Esophagus (tissue), 2 donors: ENCODE data around the gene RIPOR3. TPM values are rescaled to one million over a fixed set of nuclear protein-coding genes. Genes with fewer than 3 reads are reported as not detected.
"Not testable (repeated sequence)": the region's sequence is repeated elsewhere in the genome, so short reads cannot be mapped to it uniquely, and the experiment has no call there.

ENCODE experiments used
- H3K27ac ChIP-seq, 2 donors: one replicate each; pipeline ENCODE4 v1.5.1; 2013; ENCODE audit warnings: low read depth in 2 of 2, mild to moderate bottlenecking in 2 of 2, inconsistent platforms in 1 of 2, low read length in 1 of 2, moderate library complexity in 1 of 2
- H3K27me3 ChIP-seq, 2 donors: one replicate each; pipeline ENCODE4 v1.6.1; 2013; ENCODE audit warnings: low read length in 2 of 2, control low read depth in 1 of 2, mild to moderate bottlenecking in 1 of 2; ENCODE audit not compliant: insufficient read depth in 2 of 2, control insufficient read depth in 1 of 2
- H3K36me3 ChIP-seq, 2 donors: one replicate each; pipeline ENCODE4 v1.6.1; 2013; ENCODE audit warnings: low read length in 1 of 2; ENCODE audit not compliant: control insufficient read depth in 2 of 2, insufficient read depth in 2 of 2
- H3K4me1 ChIP-seq, 2 donors: one replicate each; pipeline ENCODE4 v1.6.1; 2013; ENCODE audit warnings: low read length in 1 of 2; ENCODE audit not compliant: control insufficient read depth in 2 of 2, insufficient read depth in 2 of 2
- H3K4me3 ChIP-seq, 2 donors: one replicate each; pipeline ENCODE4 v1.5.1; 2013; ENCODE audit warnings: low read length in 2 of 2, mild to moderate bottlenecking in 2 of 2, low read depth in 1 of 2, moderate library complexity in 1 of 2
- H3K9me3 ChIP-seq, 2 donors: one replicate each; pipeline ENCODE4 v1.6.1; 2013; ENCODE audit warnings: mild to moderate bottlenecking in 2 of 2, low read depth in 1 of 2, low read length in 1 of 2, moderate library complexity in 1 of 2; ENCODE audit not compliant: control insufficient read depth in 2 of 2, insufficient read depth in 1 of 2
- WGBS, 2 donors: extraction: QIAGEN DNeasy Blood & Tissue Kit; methylation state at CpG; one replicate each; pipeline ENCODE4 v1.1.7; 2013; 5-methylcytosine and 5-hydroxymethylcytosine counted together
- polyA plus RNA-seq, 2 donors: library from polyadenylated mRNA; stranded (reverse); fragments of 200-250 nt; gene quantifications; one replicate each; pipeline ENCODE4 v1.2.3, GENCODE V29; 2013
- donor health status: healthy with polysubstance abuse.
- donor health status: Bipolar disorder and iron deficiency.

The RIPOR3 gene
- polyA plus RNA-seq, 2 donors: 2.6 to 5.2 TPM

- H3K4me1 ChIP-seq: no peaks in the 10 kb centered on the region
- no peaks in the 10 kb centered on the region for H3K9me3 ChIP-seq
- H3K36me3 ChIP-seq: no peaks in the 10 kb centered on the region
- WGBS, 2 donors: 50 to 67% methylated on average over 1 of the region's 1 CpG
- no peaks in the 10 kb centered on the region for H3K27me3 ChIP-seq
- H3K4me3 ChIP-seq: no peak overlapping the region
- no peak overlapping the region for H3K27ac ChIP-seq
Observed at GRCh38 chr20:50716518-50716917, 25.2 kb upstream of the RIPOR3 start.

DNA sequence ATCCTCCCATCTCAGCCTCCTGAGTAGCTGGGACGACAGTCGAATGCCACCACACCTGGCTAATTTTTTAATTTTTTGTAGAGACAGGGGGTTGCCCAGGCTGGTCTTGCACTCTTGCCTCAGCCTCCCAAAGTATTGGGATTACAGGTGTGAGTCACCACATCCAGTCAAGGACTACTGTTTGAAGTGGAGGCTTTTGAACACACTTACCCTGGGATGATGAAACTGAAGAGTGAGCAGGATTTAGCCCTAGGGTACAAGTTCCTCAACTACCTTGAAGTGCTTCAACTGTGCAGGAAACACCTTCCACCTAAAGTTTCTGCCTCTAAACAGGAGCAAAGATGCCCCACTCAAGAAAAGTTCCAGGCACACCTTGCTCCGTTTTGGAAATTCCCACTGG is 24.4 kb upstream of the RIPOR3 start:
- no peaks in the 10 kb centered on the region for H3K36me3 ChIP-seq
- H3K27ac ChIP-seq: no peak overlapping the region
- H3K9me3 ChIP-seq: no peaks in the 10 kb centered on the region
- WGBS, 2 donors: 58 to 74% methylated on average over 3 of the region's 3 CpGs
- H3K27me3 ChIP-seq: no peaks in the 10 kb centered on the region
- no peak overlapping the region for H3K4me3 ChIP-seq
- no peaks in the 10 kb centered on the region for H3K4me1 ChIP-seq

DNA sequence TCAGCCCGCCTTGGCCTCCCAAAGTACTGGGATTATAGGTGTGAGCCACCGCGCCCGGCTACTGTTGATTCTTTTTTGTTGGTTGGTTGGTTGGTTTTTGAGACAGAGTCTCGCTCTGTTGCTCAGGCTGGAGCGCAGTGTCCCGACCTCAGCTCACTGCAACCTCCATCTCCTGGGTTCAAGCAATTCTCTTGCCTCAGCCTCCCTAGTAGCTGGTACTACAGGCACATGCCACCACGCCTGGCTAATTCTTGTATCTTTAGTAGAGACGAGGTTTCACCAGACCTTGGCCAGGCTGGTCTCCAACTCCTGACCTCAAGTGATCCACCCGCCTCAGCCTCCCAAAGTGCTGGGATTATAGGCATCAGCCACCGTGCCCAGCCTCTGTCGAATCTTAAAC is 23.1 kb upstream of the RIPOR3 start:
- not testable (repeated sequence) for H3K36me3 ChIP-seq, H3K4me3 ChIP-seq, H3K4me1 ChIP-seq, H3K9me3 ChIP-seq, H3K27me3 ChIP-seq, H3K27ac ChIP-seq
- 93% methylated on average over 12 of the region's 12 CpGs for WGBS, 2 donors

- 59 to 63% methylated on average over 7 of the region's 7 CpGs for WGBS, 2 donors
- H3K4me3 ChIP-seq: no peak overlapping the region
Observed at GRCh38 chr20:50713657-50714101, 22.3 kb upstream of the RIPOR3 start.

GRCh38 chr20:50712771-50713656 is 21.7 kb upstream of the RIPOR3 start:
- no peaks in the 10 kb centered on the region for H3K4me1 ChIP-seq
- H3K4me3 ChIP-seq: no peak overlapping the region
- H3K27ac ChIP-seq: no peak overlapping the region
- 91 to 94% methylated on average over 7 of the region's 7 CpGs for WGBS, 2 donors
- H3K36me3 ChIP-seq: no peaks in the 10 kb centered on the region
- H3K27me3 ChIP-seq: no peaks in the 10 kb centered on the region
- H3K9me3 ChIP-seq: no peaks in the 10 kb centered on the region

More at GRCh38 chr20:50713657-50714101, 22.3 kb upstream of the RIPOR3 start:
- Histone ChIP-seq H3K4me1 (no peaks in the 10 kb centered on the region), H3K27me3 (no peaks in the 10 kb centered on the region), H3K9me3 (no peaks in the 10 kb centered on the region), H3K36me3 (no peaks in the 10 kb centered on the region), H3K27ac (no peak overlapping the region)

DNA sequence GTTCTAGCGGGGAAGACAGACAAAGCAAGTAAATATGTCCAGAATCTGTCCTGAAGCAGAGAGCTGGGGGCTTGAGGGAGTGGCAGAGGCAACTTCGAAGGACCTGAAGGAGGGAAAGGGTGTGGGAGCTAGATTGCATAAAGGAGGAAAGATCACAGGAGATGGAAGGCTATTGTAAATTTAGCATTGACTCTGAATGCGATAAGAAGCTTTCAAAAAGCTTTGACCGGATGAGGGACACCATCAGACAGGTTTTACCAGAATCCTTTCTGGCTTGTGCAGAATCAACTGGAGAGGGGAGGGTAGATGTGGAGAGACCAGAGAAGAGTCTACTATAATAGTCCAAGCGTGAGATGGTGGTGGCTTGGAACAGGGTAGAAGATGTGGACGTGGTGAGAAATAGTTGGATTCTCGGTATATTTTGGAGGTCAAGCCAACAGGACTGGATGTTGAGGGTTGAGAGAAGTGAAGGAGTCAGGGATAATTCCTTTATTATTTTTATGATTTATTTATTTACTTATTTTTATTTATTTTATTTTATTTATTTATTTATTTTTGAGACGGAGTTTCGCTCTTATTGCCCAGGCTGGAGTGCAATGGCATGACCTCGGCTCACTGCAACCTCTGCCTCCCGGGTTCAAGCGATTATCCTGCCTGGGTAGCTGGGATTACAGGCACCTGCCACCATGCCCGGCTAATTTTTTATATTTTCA is 19.9 kb upstream of the RIPOR3 start:
- Histone ChIP-seq H3K36me3 (no peaks in the 10 kb centered on the region), H3K9me3 (no peaks in the 10 kb centered on the region), H3K27me3 (no peaks in the 10 kb centered on the region), H3K4me3 (no peak overlapping the region), H3K4me1 (no peaks in the 10 kb centered on the region), H3K27ac (no peak overlapping the region)
- WGBS, 2 donors: 83 to 89% methylated on average over 13 of the region's 13 CpGs

GRCh38 chr20:50710492-50711063 is 19.2 kb upstream of the RIPOR3 start:
- 62 to 72% methylated on average over 9 of the region's 9 CpGs for WGBS, 2 donors
- Histone ChIP-seq H3K4me3 (no peak overlapping the region), H3K27ac (no peak overlapping the region), H3K4me1 (no peaks in the 10 kb centered on the region), H3K36me3 (no peaks in the 10 kb centered on the region), H3K27me3 (no peaks in the 10 kb centered on the region), H3K9me3 (no peaks in the 10 kb centered on the region)

DNA sequence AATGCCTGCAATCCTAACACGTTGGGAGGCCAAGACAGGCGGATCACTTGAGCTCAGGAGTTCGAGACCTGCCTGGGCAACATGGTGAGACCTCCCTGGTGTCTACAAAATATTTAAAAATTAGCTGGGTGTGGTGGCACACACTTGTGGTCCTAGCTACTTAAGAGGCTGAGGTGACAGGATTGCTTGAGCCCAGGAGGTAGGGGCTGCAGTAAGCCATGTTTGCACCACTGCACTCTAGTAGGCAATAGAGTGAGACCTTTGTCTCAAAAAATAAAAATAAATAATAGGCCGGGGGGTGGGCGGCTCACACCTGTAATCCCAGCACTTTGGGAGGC is 18.3 kb upstream of the RIPOR3 start:
- no peak overlapping the region for H3K27ac ChIP-seq
- H3K9me3 ChIP-seq: no peaks in the 10 kb centered on the region
- H3K27me3 ChIP-seq: no peaks in the 10 kb centered on the region
- no peaks in the 10 kb centered on the region for H3K4me1 ChIP-seq
- H3K36me3 ChIP-seq: no peaks in the 10 kb centered on the region
- WGBS, 2 donors: 52 to 63% methylated on average over 5 of the region's 5 CpGs
- H3K4me3 ChIP-seq: no peak overlapping the region

DNA sequence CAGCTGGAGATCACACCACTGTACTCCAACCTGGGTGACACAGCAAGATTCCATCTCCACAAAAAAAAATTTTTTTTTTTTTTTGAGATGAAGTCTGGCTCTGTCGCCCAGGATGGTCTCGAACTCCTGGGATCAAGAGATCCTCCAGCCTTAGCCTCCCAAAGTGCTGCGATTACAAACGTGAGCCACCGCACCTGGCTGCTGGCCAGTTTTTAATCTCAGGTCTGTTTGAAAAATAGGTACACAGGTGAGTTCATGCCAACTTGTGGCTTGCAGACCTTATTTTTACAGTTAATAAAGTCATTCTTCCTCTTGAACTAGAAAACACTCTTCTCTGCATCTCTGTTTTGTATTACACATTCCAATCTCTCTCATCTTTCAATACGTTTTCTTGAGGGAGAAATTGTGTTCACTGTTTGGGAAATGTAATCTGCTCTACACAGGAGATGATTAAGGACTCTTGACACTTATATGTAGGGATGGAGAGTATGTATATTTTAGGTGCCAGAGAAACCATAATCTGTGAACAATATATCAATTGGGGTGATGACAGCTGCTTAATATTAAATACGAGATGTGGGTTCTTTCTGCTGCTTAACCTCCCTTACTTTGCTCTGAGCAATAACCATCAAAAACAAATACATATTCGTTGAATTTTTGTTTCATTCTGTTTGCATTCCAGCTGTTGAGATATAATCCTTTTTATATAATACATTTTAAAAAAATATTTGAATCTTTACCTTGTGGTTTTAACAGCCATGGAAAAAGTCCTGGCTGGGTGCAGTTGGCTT is 17.7 kb upstream of the RIPOR3 start:
- no peaks in the 10 kb centered on the region for H3K4me1 ChIP-seq
- no peak overlapping the region for H3K27ac ChIP-seq
- no peaks in the 10 kb centered on the region for H3K36me3 ChIP-seq
- no peak overlapping the region for H3K4me3 ChIP-seq
- H3K9me3 ChIP-seq: no peaks in the 10 kb centered on the region
- no peaks in the 10 kb centered on the region for H3K27me3 ChIP-seq
- WGBS, 2 donors: 42 to 45% methylated on average over 8 of the region's 8 CpGs
